B cell (primary cell): ENCODE data around the gene TSSC4.

Source experiments
- EZH2 ChIP-seq: IDR thresholded peaks from 2 replicates; pipeline ENCODE4 v1.6.1; 2012; ENCODE audit warnings: borderline replicate concordance, low read depth, mild to moderate bottlenecking, moderate library complexity, low read length; ENCODE audit not compliant: insufficient read depth, poor library complexity, severe bottlenecking
- TF ChIP-seq, protein P1 (sequence below): fragments of 200-600 bp; IDR thresholded peaks from one replicate; pipeline ENCODE4 v1.8.0; 2022; ENCODE audit warnings: antibody characterized with exemption, mild to moderate bottlenecking

DNA sequence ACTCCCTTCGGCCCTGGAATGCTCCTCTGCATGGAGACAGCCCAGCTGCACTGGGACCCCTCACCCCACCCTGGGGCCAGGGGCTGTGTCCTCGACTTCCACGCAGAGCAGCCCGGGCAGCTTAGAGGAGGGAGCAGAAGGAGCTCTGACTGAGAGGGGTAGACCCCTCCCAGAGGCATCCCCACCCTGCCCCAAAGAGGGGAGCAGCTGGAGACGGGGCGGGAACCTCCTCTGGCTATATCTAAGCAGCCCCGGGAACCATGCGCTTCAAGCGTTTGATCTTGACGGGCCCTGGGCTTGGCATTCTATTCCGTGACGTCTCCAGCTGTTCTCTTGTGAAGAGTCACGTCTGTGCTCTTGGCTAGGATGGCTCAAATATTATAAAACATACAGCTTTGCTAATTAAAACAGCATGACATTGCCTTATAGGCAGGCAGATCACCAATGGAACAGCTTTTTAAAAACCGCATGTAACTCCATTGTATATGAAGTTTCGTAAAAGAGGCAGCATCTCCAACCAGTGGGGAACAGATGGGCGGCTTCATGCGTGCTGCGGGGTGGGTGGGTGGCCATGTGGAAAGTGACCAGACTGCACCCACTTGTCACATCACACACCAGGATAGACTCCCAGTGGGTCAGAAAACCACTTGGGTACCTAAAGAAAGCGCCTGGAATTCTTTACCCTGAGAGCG, 51.9 kb downstream of the TSSC4 start:
- TF ChIP-seq, protein P1, sequence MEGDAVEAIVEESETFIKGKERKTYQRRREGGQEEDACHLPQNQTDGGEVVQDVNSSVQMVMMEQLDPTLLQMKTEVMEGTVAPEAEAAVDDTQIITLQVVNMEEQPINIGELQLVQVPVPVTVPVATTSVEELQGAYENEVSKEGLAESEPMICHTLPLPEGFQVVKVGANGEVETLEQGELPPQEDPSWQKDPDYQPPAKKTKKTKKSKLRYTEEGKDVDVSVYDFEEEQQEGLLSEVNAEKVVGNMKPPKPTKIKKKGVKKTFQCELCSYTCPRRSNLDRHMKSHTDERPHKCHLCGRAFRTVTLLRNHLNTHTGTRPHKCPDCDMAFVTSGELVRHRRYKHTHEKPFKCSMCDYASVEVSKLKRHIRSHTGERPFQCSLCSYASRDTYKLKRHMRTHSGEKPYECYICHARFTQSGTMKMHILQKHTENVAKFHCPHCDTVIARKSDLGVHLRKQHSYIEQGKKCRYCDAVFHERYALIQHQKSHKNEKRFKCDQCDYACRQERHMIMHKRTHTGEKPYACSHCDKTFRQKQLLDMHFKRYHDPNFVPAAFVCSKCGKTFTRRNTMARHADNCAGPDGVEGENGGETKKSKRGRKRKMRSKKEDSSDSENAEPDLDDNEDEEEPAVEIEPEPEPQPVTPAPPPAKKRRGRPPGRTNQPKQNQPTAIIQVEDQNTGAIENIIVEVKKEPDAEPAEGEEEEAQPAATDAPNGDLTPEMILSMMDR = no peak
- no peak for TF ChIP-seq EZH2
